Endodermal cell (in vitro differentiated cells): ENCODE results near the gene C1QTNF4. TPM values are rescaled to one million over a fixed set of nuclear protein-coding genes. Genes with fewer than 3 reads are reported as not detected.
A peak's percentile ranks its signal among the peaks of the same experiment; 100 is the strongest.

Experiments
- DNase-seq: peaks from one replicate; pipeline ENCODE4 v3.0.0-alpha.2; 2017
- H3K27ac ChIP-seq: 2 replicates; pipeline ENCODE4 v1.5.1; 2013; ENCODE audit warnings: mild to moderate bottlenecking, low read depth, low read length, moderate library complexity
- H3K27me3 ChIP-seq: 2 replicates; pipeline ENCODE4 v1.6.1; 2013; ENCODE audit warnings: mild to moderate bottlenecking, low read length, moderate library complexity; ENCODE audit not compliant: insufficient read depth, control insufficient read depth, poor library complexity, severe bottlenecking
- H3K36me3 ChIP-seq: 2 replicates; pipeline ENCODE4 v1.7.0; 2013; ENCODE audit warnings: mild to moderate bottlenecking, low read length, moderate library complexity; ENCODE audit not compliant: control insufficient read depth, insufficient read depth
- H3K4me1 ChIP-seq: one replicate; pipeline ENCODE4 v1.7.0; 2013; ENCODE audit warnings: low read length; ENCODE audit not compliant: control insufficient read depth, insufficient read depth
- H3K4me3 ChIP-seq: 2 replicates; pipeline ENCODE4 v1.5.1; 2013; ENCODE audit warnings: mild to moderate bottlenecking, low read length, moderate library complexity
- H3K9ac ChIP-seq: 2 replicates; pipeline ENCODE4 v1.6.1; 2013; ENCODE audit warnings: mild to moderate bottlenecking, low read length, moderate library complexity; ENCODE audit not compliant: poor library complexity, severe bottlenecking; ENCODE audit errors: extremely low read depth
- H3K9me3 ChIP-seq: 2 replicates; pipeline ENCODE4 v1.6.1; 2013; ENCODE audit warnings: mild to moderate bottlenecking, low read length, moderate library complexity; ENCODE audit not compliant: control insufficient read depth
- H3K27ac Mint-ChIP-seq: 2 replicates; pipeline ENCODE4 v1.8.0; 2020; ENCODE audit warnings: mixed read lengths
- H3K27me3 Mint-ChIP-seq: 2 replicates; pipeline ENCODE4 v1.8.0; 2021; ENCODE audit warnings: mild to moderate bottlenecking, mixed read lengths; ENCODE audit not compliant: insufficient read depth
- H3K36me3 Mint-ChIP-seq: 2 replicates; pipeline ENCODE4 v1.8.0; 2020; ENCODE audit warnings: low read depth, mixed read lengths
- H3K4me1 Mint-ChIP-seq: 2 replicates; pipeline ENCODE4 v1.8.0; 2020; ENCODE audit warnings: mixed read lengths
- H3K4me3 Mint-ChIP-seq: 2 replicates; pipeline ENCODE4 v1.8.0; 2020; ENCODE audit warnings: mild to moderate bottlenecking, moderate library complexity, mixed read lengths
- H3K9me3 Mint-ChIP-seq: 2 replicates; pipeline ENCODE4 v1.8.0; 2020; ENCODE audit warnings: mild to moderate bottlenecking, mixed read lengths
- CTCF ChIP-seq: fragments of 200-600 bp; sonication (generic); conservative IDR thresholded peaks from 2 replicates; pipeline ENCODE4 v1.5.0; 2021; ENCODE audit warnings: antibody characterized with exemption, mild to moderate bottlenecking
- WGBS, 2 experiments: methylation state at CpG; one replicate each; pipeline versions ENCODE4 v1.1.5 to v1.1.7; 2013; ENCODE audit warnings: missing lambda C conversion rate in 2 of 2, mixed read lengths in 1 of 2; ENCODE audit not compliant: insufficient coverage in 1 of 2, insufficient read length in 1 of 2; 5-methylcytosine and 5-hydroxymethylcytosine counted together
- total RNA-seq, 2 donors: library from RNA; stranded (reverse); fragmentation: NEBNext Ultra II Directional in 1 of 2; extraction: Animal tissue kit (Norgen Biotek cat#: 25700) in 1 of 2; gene quantifications; 2 replicates in 1 of 2; 3 replicates in 1 of 2; pipeline ENCODE4 v1.2.1, GENCODE V29; 2021

C1QTNF4 gene
- total RNA-seq, 2 donors from 2014 or later: 6.9 to 10.5 TPM

- Mint-ChIP-seq H3K36me3 (peaks cover 40% of the 10 kb centered on the region), H3K4me3 (no peak within 1 kb of the TSS), H3K27ac (no peak within 1 kb of the TSS), H3K9me3 (peaks cover 2% of the 10 kb centered on the region), H3K4me1 (no peaks in the 10 kb centered on the region), H3K27me3 (peaks cover 2% of the 10 kb centered on the region)
- Histone ChIP-seq H3K36me3 (peaks cover 39% of the 10 kb centered on the region), H3K9ac (no peak within 1 kb of the TSS), H3K27me3 (no peaks in the 10 kb centered on the region), H3K4me3 (no peak within 1 kb of the TSS), H3K4me1 (no peaks in the 10 kb centered on the region), H3K27ac (no peak within 1 kb of the TSS), H3K9me3 (no peaks in the 10 kb centered on the region)
- TF ChIP-seq CTCF: no peak
- no peak for DNase-seq
- 84 to 85% methylated on average over 9 to 12 of the region's 12 CpGs for WGBS, 2 experiments
These were observed 7.9 kb downstream of the C1QTNF4 start, which contains the start of gene FAM180B for GRCh38 chr11:47586098-47586855. Gene FAM180B, plus strand, starts transcription at chr11:47586678. Its CDS starts 91 bp downstream, at chr11:47586769.

DNA sequence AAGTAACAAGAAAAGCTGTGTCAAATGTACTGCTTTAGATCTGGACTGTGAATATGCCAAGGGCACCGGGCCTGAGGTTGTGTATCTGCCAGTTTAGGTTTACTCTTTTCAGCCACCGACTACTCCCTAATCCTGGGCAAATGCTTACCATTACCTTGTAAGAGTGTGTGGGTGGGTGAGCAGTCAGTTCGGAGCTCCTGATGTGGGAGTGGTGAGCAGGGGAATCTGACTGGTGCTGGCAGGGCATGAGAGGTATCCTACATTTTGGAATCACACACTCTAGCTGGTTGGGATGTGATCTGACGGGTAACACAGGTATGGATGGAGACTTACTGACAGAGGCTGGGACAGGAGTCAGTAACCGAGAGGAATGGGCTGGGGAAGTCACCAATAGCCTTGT, 10.4 kb downstream of the C1QTNF4 start:
- Mint-ChIP-seq H3K27ac (peak overlapping the region; percentile 44), H3K36me3 (peaks cover 48% of the 10 kb centered on the region), H3K4me1 (peaks cover 7% of the 10 kb centered on the region), H3K27me3 (no peaks in the 10 kb centered on the region), H3K9me3 (peaks cover 2% of the 10 kb centered on the region), H3K4me3 (no peak overlapping the region)
- Histone ChIP-seq H3K9me3 (no peaks in the 10 kb centered on the region), H3K27me3 (no peaks in the 10 kb centered on the region), H3K36me3 (peaks cover 53% of the 10 kb centered on the region), H3K4me1 (no peaks in the 10 kb centered on the region), H3K9ac (no peak overlapping the region), H3K4me3 (no peak overlapping the region), H3K27ac (no peak overlapping the region)
- WGBS, 2 experiments: 88 to 93% methylated on average over 4 to 5 of the region's 5 CpGs
- TF ChIP-seq CTCF: no peak
- DNase-seq: no peak

- Mint-ChIP-seq H3K4me1 (peaks cover 11% of the 10 kb centered on the region), H3K27ac (peak within 1 kb of the TSS; percentile 98), H3K27me3 (no peaks in the 10 kb centered on the region), H3K9me3 (no peaks in the 10 kb centered on the region), H3K36me3 (peaks cover 58% of the 10 kb centered on the region), H3K4me3 (peak within 1 kb of the TSS; percentile 96)
- TF ChIP-seq CTCF: no peak
- peaks cover 67% of the 10 kb centered on the region for H3K36me3 ChIP-seq
- H3K27ac ChIP-seq: peak within 1 kb of the TSS; percentile 94
- 0% methylated on average over 48 to 72 of the region's 72 CpGs for WGBS, 2 experiments
- DNase-seq: peak; percentile 96
- peak within 1 kb of the TSS; percentile 98 for H3K4me3 ChIP-seq
- no peaks in the 10 kb centered on the region for H3K27me3 ChIP-seq
- peaks cover 4% of the 10 kb centered on the region for H3K4me1 ChIP-seq
- peak within 1 kb of the TSS; percentile 79 for H3K9ac ChIP-seq
- H3K9me3 ChIP-seq: no peaks in the 10 kb centered on the region
These were observed 15.4 kb downstream of the C1QTNF4 start, which contains the start of the genes KBTBD4 and NDUFS3 for GRCh38 chr11:47578524-47579494. Gene KBTBD4, minus strand, starts transcription at chr11:47578970. Its CDS starts 19 bp downstream, at chr11:47578951. Gene NDUFS3, plus strand, starts transcription at chr11:47579074. Its CDS starts 18 bp downstream, at chr11:47579092.
